T-cell (primary cell): ENCODE data around the gene RGS14. TPM values are rescaled to one million over a fixed set of nuclear protein-coding genes. Genes with fewer than 3 reads are reported as not detected.

Experiments
- ATAC-seq, 4 experiments: fragments of 200-7000 bp in 3 of 4; fragments of 150-1000 bp in 1 of 4; cut with Tn5 transposase; replicated peaks in 1 of 4; 1 replicate in 3 of 4; 2 replicates in 1 of 4; pipeline ENCODE4 v1.10.0; 2021; ENCODE audit warnings: moderate library complexity in 3 of 4, mild to moderate bottlenecking in 2 of 4, moderate number of reproducible peaks in 1 of 4
- CTCF ChIA-PET, 2 donors: fragments of 300-600 bp; sonication (Branson Sonifier 250); formaldehyde crosslinking; loops; one replicate each; lab custom pipeline; 2022; ENCODE audit warnings: antibody characterized with exemption in 2 of 2; lab: Charles Lee
- POLR2A ChIA-PET, 2 donors: fragments of 300-600 bp; sonication (Branson Sonifier 250); formaldehyde crosslinking; loops; one replicate each; lab custom pipeline; 2022; ENCODE audit warnings: antibody characterized with exemption in 2 of 2; lab: Charles Lee
- DNase-seq, 35 experiments: peaks; one replicate each; pipeline versions ENCODE4 v3.0.0 to v3.0.0-alpha.2; 2013 to 2023
- H3K27ac ChIP-seq: one replicate; pipeline ENCODE4 v1.5.1; 2013; ENCODE audit warnings: low read length
- H3K27me3 ChIP-seq, 2 experiments: replicated peaks in 1 of 2; 1 replicate in 1 of 2; 2 replicates in 1 of 2; pipeline versions ENCODE4 v1.6.1 to v1.7.0; 2013; ENCODE audit warnings: low read length in 1 of 2, mixed read lengths in 1 of 2; ENCODE audit not compliant: control insufficient read depth in 2 of 2, insufficient read depth in 2 of 2; ENCODE audit errors: extremely low read depth in 1 of 2
- H3K36me3 ChIP-seq, 2 donors: 1 replicate in 1 of 2; 2 replicates in 1 of 2; pipeline versions ENCODE4 v1.6.1 to v1.7.0; 2013; ENCODE audit warnings: low read length in 1 of 2; ENCODE audit not compliant: control insufficient read depth in 2 of 2, insufficient read depth in 1 of 2; ENCODE audit errors: extremely low read depth in 1 of 2
- H3K4me1 ChIP-seq, 2 experiments: 1 replicate in 1 of 2; 2 replicates in 1 of 2; pipeline versions ENCODE4 v1.6.1 to v1.7.0; 2013; ENCODE audit warnings: low read length in 2 of 2, mixed read lengths in 1 of 2; ENCODE audit not compliant: insufficient read depth in 2 of 2, control insufficient read depth in 1 of 2; ENCODE audit errors: extremely low read depth in 1 of 2
- H3K4me3 ChIP-seq, 2 donors: 1 replicate in 1 of 2; 2 replicates in 1 of 2; pipeline versions ENCODE4 v1.5.1 to v1.7.0; 2013; ENCODE audit warnings: mild to moderate bottlenecking in 2 of 2, low read length in 1 of 2, moderate library complexity in 1 of 2; ENCODE audit not compliant: control insufficient read depth in 1 of 2; ENCODE audit errors: extremely low read depth in 1 of 2
- H3K9me3 ChIP-seq: 2 replicates; pipeline ENCODE4 v1.7.0; 2013
- H3K27ac Mint-ChIP-seq, 2 donors: one replicate each; pipeline ENCODE4 v1.8.0; 2020 to 2021; ENCODE audit warnings: mild to moderate bottlenecking in 2 of 2, mixed read lengths in 2 of 2
- H3K27me3 Mint-ChIP-seq, 2 donors: one replicate each; pipeline ENCODE4 v1.8.0; 2021 to 2022; ENCODE audit warnings: mixed read lengths in 2 of 2
- H3K36me3 Mint-ChIP-seq: one replicate; pipeline ENCODE4 v1.8.0; 2021; ENCODE audit warnings: mixed read lengths
- H3K4me1 Mint-ChIP-seq, 3 donors: one replicate each; pipeline ENCODE4 v1.8.0; 2020 to 2022; ENCODE audit warnings: mixed read lengths in 3 of 3, mild to moderate bottlenecking in 1 of 3
- H3K4me3 Mint-ChIP-seq, 3 donors: one replicate each; pipeline ENCODE4 v1.8.0; 2020 to 2022; ENCODE audit warnings: mild to moderate bottlenecking in 3 of 3, mixed read lengths in 3 of 3, moderate library complexity in 3 of 3
- H3K9me3 Mint-ChIP-seq, 3 donors: one replicate each; pipeline ENCODE4 v1.8.0; 2020 to 2022; ENCODE audit warnings: mixed read lengths in 3 of 3
- WGBS: methylation state at CpG from one replicate; pipeline ENCODE4 v1.1.5; 2013; ENCODE audit warnings: missing lambda C conversion rate; ENCODE audit not compliant: insufficient coverage; 5-methylcytosine and 5-hydroxymethylcytosine counted together
- total RNA-seq, 35 experiments: library from RNA in 6 of 35; stranded (reverse) in 6 of 35; fragments of 120-200 nt in 1 of 35; gene quantifications; one replicate each; pipeline versions ENCODE4 v1.2.1 to v1.2.4 and lab custom pipeline; 2013 to 2026

The RGS14 gene
- total RNA-seq, 5 donors from 2014 or later (not counting 1 experiment from before 2014, with no cell fraction given) = 85.7 to 209 (median 195) TPM

DNA sequence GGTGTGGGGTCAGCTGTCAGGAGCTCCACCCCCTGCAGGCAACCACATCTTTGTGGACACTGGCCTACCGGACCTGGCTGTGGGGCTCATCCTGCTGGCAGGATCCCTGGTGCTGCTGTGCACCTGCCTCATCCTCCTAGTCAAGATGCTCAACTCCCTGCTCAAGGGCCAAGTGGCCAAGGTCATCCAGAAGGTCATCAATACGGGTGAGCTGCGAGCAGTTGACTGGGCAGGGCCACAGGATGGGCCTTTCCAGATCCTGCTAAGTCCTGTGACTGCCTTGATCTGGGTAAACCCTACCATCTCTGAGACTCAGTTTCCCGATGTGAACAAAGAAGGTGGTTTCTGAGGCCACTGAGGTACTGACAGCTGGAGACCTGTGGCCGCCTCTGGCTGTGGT lies 36.3 kb downstream of the RGS14 start:
- H3K27ac ChIP-seq = no peak overlapping the region
- 96% methylated on average over 5 of the region's 5 CpGs for WGBS
- Mint-ChIP-seq H3K4me1 (peaks cover 25 to 27% (median 25%) of the 10 kb centered on the region in 3 donors), H3K36me3 (no peaks in the 10 kb centered on the region), H3K9me3 (no peaks in the 10 kb centered on the region), H3K27ac (no peak overlapping the region), H3K27me3 (no peaks in the 10 kb centered on the region), H3K4me3 (no peak overlapping the region)
- no peaks in the 10 kb centered on the region for H3K9me3 ChIP-seq
- ChIA-PET CTCF (interaction anchor here in 1 of 2 donors (0.5 to 2.8 kb wide), 2 partner anchors 9 to 667 kb away, joined by 3 to 12 read pairs; no protein-coding TSS in a partner anchor), POLR2A (no interaction called here)
- ATAC-seq (no peak), DNase-seq (no peak)
- no peaks in the 10 kb centered on the region for H3K27me3 ChIP-seq
- H3K4me3 ChIP-seq = no peak overlapping the region
- peaks cover 13 to 25% of the 10 kb centered on the region in 2 experiments for H3K4me1 ChIP-seq
- H3K36me3 ChIP-seq = no peaks in the 10 kb centered on the region

DNA sequence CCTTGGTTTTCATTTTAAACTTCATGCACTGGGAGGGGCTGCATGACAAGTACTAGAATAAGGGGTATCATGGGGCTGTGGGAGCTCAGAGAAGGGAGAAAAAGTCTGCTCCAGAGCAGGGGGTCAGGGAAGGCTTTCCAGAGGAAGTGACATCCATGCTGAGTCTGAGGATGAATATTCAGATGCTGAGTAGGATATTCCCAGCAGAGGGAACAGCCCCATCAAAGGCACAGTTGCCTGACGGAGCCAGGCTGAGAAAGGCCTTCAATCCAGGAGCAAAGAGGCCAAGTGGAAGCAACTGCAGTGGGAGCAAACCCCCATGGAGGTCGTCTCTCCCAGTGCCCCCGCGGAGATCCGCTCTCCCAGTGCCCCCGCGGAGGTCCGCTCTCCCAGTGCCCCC lies 38.4 kb downstream of the RGS14 start:
- Mint-ChIP-seq H3K9me3 (no peaks in the 10 kb centered on the region), H3K27me3 (no peaks in the 10 kb centered on the region), H3K4me3 (no peak overlapping the region), H3K4me1 (peaks cover 4 to 6% (median 5%) of the 10 kb centered on the region in 3 donors), H3K27ac (no peak overlapping the region), H3K36me3 (no peaks in the 10 kb centered on the region)
- no peak overlapping the region for H3K4me3 ChIP-seq
- H3K4me1 ChIP-seq = peaks cover 0 to 4% of the 10 kb centered on the region in 2 experiments
- no peaks in the 10 kb centered on the region for H3K9me3 ChIP-seq
- ChIA-PET CTCF (interaction anchor here in 1 of 2 donors (0.6 kb wide), 1 partner anchor 67 kb away, joined by 6 read pairs; no protein-coding TSS in a partner anchor), POLR2A (no interaction called here)
- no peak for DNase-seq
- no peak for ATAC-seq
- no peaks in the 10 kb centered on the region for H3K36me3 ChIP-seq
- WGBS = 91% methylated on average over 5 of the region's 8 CpGs
- H3K27me3 ChIP-seq = peaks cover 0 to 1% of the 10 kb centered on the region in 2 experiments
- no peak overlapping the region for H3K27ac ChIP-seq

DNA sequence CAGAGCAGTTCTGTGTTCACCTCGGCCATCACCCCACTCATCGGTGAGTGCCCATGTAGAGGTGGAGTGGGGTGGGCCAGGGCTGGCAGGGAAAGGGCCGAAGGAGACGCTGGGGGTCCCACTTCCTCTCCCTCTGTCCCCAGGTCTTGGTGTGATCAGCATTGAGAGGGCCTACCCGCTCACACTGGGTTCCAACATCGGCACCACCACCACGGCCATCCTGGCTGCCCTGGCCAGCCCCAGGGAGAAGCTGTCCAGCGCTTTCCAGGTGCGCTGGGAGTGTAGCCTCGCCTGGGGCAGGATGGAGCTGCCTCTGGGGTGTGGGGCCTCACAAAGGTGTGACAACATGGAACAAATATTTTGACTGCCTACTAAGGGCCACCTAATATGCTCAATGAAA lies 39.1 kb downstream of the RGS14 start:
- 84% methylated on average over 7 of the region's 10 CpGs for whole genome bisulfite sequencing
- peak overlapping the region in 1 of 2 donors; percentile 48 for H3K27ac Mint-ChIP-seq
- no peak overlapping the region for H3K4me3 ChIP-seq
- no peaks in the 10 kb centered on the region for H3K9me3 ChIP-seq
- no peaks in the 10 kb centered on the region for H3K27me3 Mint-ChIP-seq
- peaks cover 0 to 4% of the 10 kb centered on the region in 2 experiments for H3K27me3 ChIP-seq
- ChIA-PET CTCF (no interaction called here), POLR2A (no interaction called here)
- H3K4me1 ChIP-seq = no peaks in the 10 kb centered on the region
- no peaks in the 10 kb centered on the region for H3K36me3 ChIP-seq
- no peak overlapping the region for H3K27ac ChIP-seq
- H3K9me3 Mint-ChIP-seq = no peaks in the 10 kb centered on the region
- H3K4me1 Mint-ChIP-seq = peaks cover 0 to 6% (median 0%) of the 10 kb centered on the region in 3 donors
- ATAC-seq (no peak), DNase-seq (no peak)
- H3K4me3 Mint-ChIP-seq = no peak overlapping the region
- H3K36me3 Mint-ChIP-seq = no peaks in the 10 kb centered on the region

DNA sequence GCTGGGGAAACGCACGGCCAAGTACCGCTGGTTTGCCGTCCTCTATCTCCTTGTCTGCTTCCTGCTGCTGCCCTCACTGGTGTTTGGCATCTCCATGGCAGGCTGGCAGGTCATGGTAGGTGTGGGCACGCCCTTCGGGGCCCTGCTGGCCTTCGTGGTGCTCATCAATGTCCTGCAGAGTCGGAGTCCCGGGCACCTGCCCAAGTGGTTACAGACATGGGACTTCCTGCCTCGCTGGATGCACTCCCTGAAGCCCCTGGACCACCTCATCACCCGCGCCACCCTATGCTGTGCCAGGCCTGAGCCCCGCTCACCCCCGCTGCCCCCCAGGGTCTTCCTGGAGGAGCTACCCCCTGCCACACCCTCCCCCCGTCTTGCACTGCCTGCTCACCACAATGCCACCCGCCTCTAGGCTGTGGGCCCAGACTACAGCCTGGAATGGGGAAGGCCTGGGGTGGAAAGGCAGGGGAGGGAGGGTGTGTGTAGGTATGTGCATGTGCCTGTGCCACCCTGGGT lies 40.2 kb downstream of the RGS14 start:
- H3K4me3 ChIP-seq = no peak overlapping the region
- no peak overlapping the region for H3K27ac Mint-ChIP-seq
- ATAC-seq = no peak
- POLR2A ChIA-PET = no interaction called here
- WGBS = 96% methylated on average over 11 of the region's 16 CpGs
- no peaks in the 10 kb centered on the region for H3K27me3 Mint-ChIP-seq
- H3K27ac ChIP-seq = no peak overlapping the region
- DNase-seq = no peak
- H3K4me3 Mint-ChIP-seq = no peak overlapping the region
- H3K27me3 ChIP-seq = peaks cover 7 to 8% of the 10 kb centered on the region in 2 experiments
- H3K36me3 Mint-ChIP-seq = no peaks in the 10 kb centered on the region
- H3K4me1 Mint-ChIP-seq = peaks cover 9 to 16% (median 10%) of the 10 kb centered on the region in 3 donors
- H3K9me3 ChIP-seq = no peaks in the 10 kb centered on the region
- H3K36me3 ChIP-seq = no peaks in the 10 kb centered on the region
- H3K9me3 Mint-ChIP-seq = no peaks in the 10 kb centered on the region
- H3K4me1 ChIP-seq = peaks cover 8 to 10% of the 10 kb centered on the region in 2 experiments
- CTCF ChIA-PET = no interaction called here

DNA sequence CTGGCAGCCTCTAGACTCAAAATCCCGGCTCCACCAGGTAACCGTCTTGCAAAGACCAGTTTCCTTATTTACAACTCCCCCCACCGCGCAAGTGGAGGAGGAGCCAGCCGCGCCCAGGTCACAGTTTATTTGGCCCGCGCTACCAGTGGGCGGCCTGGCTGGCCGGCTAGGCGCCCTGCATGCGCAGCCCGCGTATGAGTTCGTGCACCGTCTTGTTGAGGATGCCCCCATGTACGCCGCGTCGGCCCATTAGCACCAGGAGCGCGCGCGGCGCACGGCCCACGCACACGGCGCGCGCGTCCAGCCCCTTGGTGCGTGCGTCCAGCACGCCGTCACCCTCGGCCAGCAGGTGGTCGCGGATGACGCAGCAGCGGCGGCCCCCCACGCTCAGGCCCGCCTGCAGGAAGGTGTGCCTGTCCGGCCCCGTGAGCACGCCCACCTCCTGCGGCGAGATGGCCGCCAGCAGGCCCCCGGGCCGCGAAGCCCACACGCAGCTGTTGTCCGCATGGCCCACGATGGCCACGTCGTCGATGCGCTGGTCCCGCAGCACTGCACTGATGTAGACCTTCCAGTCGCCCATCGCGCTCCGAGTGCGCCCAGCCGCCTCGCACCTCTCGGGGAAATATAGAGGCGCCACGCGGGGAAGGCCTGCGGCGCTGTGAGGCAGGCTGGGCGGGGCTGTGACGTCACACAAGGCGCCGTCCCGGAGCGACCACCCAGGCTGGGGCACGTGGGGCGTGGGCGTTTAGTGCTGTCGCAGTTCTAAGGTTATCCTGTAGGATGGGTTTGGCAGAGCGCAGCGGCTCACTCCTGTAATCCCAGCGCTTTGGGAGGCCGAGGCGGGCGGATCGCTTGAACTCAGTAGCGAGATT lies 42.5 kb downstream of the RGS14 start, which contains the start of gene PFN3:
PFN3 (minus strand) TSS at position 665 of the 872 bp plus-strand sequence; CDS start at position 580, 85 bp downstream.
- Histone ChIP-seq H3K4me3 (no peak within 1 kb of the TSS), H3K4me1 (peaks cover 22 to 33% of the 10 kb centered on the region in 2 experiments), H3K36me3 (no peaks in the 10 kb centered on the region), H3K27me3 (peaks cover 7 to 19% of the 10 kb centered on the region in 2 experiments), H3K9me3 (no peaks in the 10 kb centered on the region), H3K27ac (no peak within 1 kb of the TSS)
- no peaks in the 10 kb centered on the region for H3K27me3 Mint-ChIP-seq
- no peaks in the 10 kb centered on the region for H3K36me3 Mint-ChIP-seq
- H3K4me1 Mint-ChIP-seq = peaks cover 24 to 25% (median 25%) of the 10 kb centered on the region in 3 donors
- ChIA-PET CTCF (no interaction called here), POLR2A (no interaction called here)
- H3K27ac Mint-ChIP-seq = no peak within 1 kb of the TSS
- ATAC-seq (no peak), DNase-seq (no peak)
- 77% methylated on average over 84 of the region's 92 CpGs for WGBS
- H3K4me3 Mint-ChIP-seq = no peak within 1 kb of the TSS
- H3K9me3 Mint-ChIP-seq = no peaks in the 10 kb centered on the region

DNA sequence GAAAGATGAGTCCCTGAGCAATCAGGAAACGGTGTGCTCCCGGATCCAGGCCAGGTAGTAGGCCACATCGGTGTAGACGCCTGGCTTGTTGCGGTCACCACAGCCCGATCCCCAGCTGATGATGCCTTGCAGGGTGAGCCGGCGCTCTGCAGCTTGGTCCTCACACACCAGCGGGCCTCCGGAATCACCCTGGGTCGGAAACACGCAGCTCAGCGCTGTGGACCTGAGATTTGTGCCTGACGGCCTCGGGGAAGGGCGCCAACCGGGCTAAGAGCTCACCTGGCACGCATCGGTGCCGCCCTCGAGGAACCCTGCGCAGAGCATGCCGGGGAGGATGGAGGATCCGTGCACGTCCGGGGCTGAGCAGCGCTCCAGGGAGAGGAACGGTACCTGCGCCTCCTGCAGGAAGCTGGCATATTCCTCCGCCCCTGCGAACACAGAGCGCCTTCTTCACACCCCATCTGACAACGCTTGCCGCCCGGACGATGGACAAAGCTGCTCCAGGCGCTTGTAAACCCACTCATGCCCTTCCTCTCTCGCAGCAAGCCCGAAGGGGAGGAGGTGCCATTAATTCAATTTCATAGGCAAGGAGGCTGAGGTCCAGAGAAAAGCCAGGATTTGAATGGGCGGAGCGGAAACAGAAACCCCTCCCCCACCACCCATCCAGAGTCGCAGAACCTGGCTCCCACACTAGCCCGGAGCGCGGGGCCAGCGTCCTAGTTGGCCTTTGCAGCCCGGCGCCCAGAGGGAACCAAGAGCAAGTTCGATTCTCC lies 44.7 kb downstream of the RGS14 start:
- Histone ChIP-seq H3K27ac (peak overlapping the region; percentile 18), H3K9me3 (no peaks in the 10 kb centered on the region), H3K4me1 (peaks cover 22 to 50% of the 10 kb centered on the region in 2 experiments), H3K27me3 (peaks cover 7 to 20% of the 10 kb centered on the region in 2 experiments), H3K4me3 (peak overlapping the region; percentile 60), H3K36me3 (no peaks in the 10 kb centered on the region)
- Mint-ChIP-seq H3K27ac (peak overlapping the region; percentile 34 to 70), H3K27me3 (no peaks in the 10 kb centered on the region), H3K9me3 (no peaks in the 10 kb centered on the region), H3K4me1 (peaks cover 27 to 38% (median 32%) of the 10 kb centered on the region in 3 donors), H3K4me3 (peak overlapping the region; percentile 75 to 85 (median 79)), H3K36me3 (no peaks in the 10 kb centered on the region)
- POLR2A ChIA-PET = interaction anchor here in 1 of 2 donors (0.5 to 1.5 kb wide), 2 partner anchors 12 to 52 kb away, joined by 3 to 4 read pairs; no protein-coding TSS in a partner anchor
- WGBS = 26% methylated on average over 35 of the region's 49 CpGs
- DNase-seq (peak; percentile 39 to 82 (median 58)), ATAC-seq (peak; percentile 52 to 61 (median 56))
- CTCF ChIA-PET = interaction anchor here (0.6 to 4.8 kb wide), 26 partner anchors 8 to 99 kb away, joined by 3 to 100 read pairs (median 8); partner anchors contain the start of genes GRK6 (in 1 of the 2), PDLIM7 (in 1 of the 2) and PRR7 (in 1 of the 2)
